Neuron (in vitro differentiated cells): ENCODE measurements around the gene HORMAD1.
"Not testable (repeated sequence)": the region's sequence is repeated elsewhere in the genome, so short reads cannot be mapped to it uniquely, and the experiment has no call there.

Source experiments
- H2AFZ ChIP-seq: one replicate; pipeline ENCODE4 v1.6.1; 2013; ENCODE audit warnings: low read depth, mild to moderate bottlenecking, inconsistent platforms, low read length, moderate library complexity
- H3K27me3 ChIP-seq: one replicate; pipeline ENCODE4 v1.6.1; 2013; ENCODE audit warnings: low read length; ENCODE audit not compliant: insufficient read depth
- H3K36me3 ChIP-seq: one replicate; pipeline ENCODE4 v1.6.1; 2013; ENCODE audit warnings: low read length; ENCODE audit not compliant: insufficient read depth
- H3K4me1 ChIP-seq: one replicate; pipeline ENCODE4 v1.6.1; 2013; ENCODE audit warnings: low read length; ENCODE audit not compliant: insufficient read depth
- H3K4me3 ChIP-seq: 2 replicates; pipeline ENCODE4 v1.5.1; 2013; ENCODE audit warnings: mild to moderate bottlenecking, low read length, moderate library complexity
- H3K9me3 ChIP-seq: one replicate; pipeline ENCODE4 v1.6.1; 2013; ENCODE audit warnings: low read length

The HORMAD1 gene

GRCh38 chr1:150730130-150730721 lies 9.5 kb upstream of the HORMAD1 start:
- Histone ChIP-seq H3K9me3 (no peaks in the 10 kb centered on the region), H3K4me3 (no peak overlapping the region), H3K4me1 (no peaks in the 10 kb centered on the region), H2AFZ (no peak overlapping the region), H3K27me3 (no peaks in the 10 kb centered on the region), H3K36me3 (no peaks in the 10 kb centered on the region)

- no peaks in the 10 kb centered on the region for H3K9me3 ChIP-seq
- H3K4me3 ChIP-seq = no peak overlapping the region
- no peaks in the 10 kb centered on the region for H3K36me3 ChIP-seq
- no peak overlapping the region for H2AFZ ChIP-seq
- no peaks in the 10 kb centered on the region for H3K4me1 ChIP-seq
- H3K27me3 ChIP-seq = no peaks in the 10 kb centered on the region
Measured at GRCh38 chr1:150724336-150724735, 3.6 kb upstream of the HORMAD1 start.

GRCh38 chr1:150720098-150720497 lies 597 bp downstream of the HORMAD1 start:
- Histone ChIP-seq H3K27me3 (no peaks in the 10 kb centered on the region), H2AFZ (no peak overlapping the region), H3K4me3 (no peak overlapping the region), H3K9me3 (no peaks in the 10 kb centered on the region), H3K36me3 (no peaks in the 10 kb centered on the region), H3K4me1 (no peaks in the 10 kb centered on the region)

- Histone ChIP-seq H3K9me3 (no peaks in the 10 kb centered on the region), H2AFZ (no peak overlapping the region)
Measured at GRCh38 chr1:150718225-150718891, 2.3 kb downstream of the HORMAD1 start.

GRCh38 chr1:150709031-150709430 lies 11.7 kb downstream of the HORMAD1 start:
- H3K36me3 ChIP-seq, H2AFZ ChIP-seq, H3K4me3 ChIP-seq, H3K4me1 ChIP-seq, H3K27me3 ChIP-seq, H3K9me3 ChIP-seq: not testable (repeated sequence)

More at GRCh38 chr1:150718225-150718891, 2.3 kb downstream of the HORMAD1 start:
- Histone ChIP-seq H3K4me3 (no peak overlapping the region), H3K4me1 (no peaks in the 10 kb centered on the region), H3K27me3 (no peaks in the 10 kb centered on the region), H3K36me3 (no peaks in the 10 kb centered on the region)

GRCh38 chr1:150708595-150708994 lies 12.1 kb downstream of the HORMAD1 start:
- H2AFZ ChIP-seq = no peak overlapping the region
- H3K36me3 ChIP-seq = no peaks in the 10 kb centered on the region
- no peaks in the 10 kb centered on the region for H3K27me3 ChIP-seq
- no peaks in the 10 kb centered on the region for H3K9me3 ChIP-seq
- no peaks in the 10 kb centered on the region for H3K4me1 ChIP-seq
- H3K4me3 ChIP-seq = no peak overlapping the region

- Histone ChIP-seq H3K4me1 (no peaks in the 10 kb centered on the region), H3K9me3 (no peaks in the 10 kb centered on the region), H2AFZ (no peak overlapping the region), H3K36me3 (no peaks in the 10 kb centered on the region), H3K4me3 (no peak overlapping the region), H3K27me3 (no peaks in the 10 kb centered on the region)
Measured at GRCh38 chr1:150706091-150706490, 14.6 kb downstream of the HORMAD1 start.

GRCh38 chr1:150703427-150703826 lies 17.3 kb downstream of the HORMAD1 start:
- no peak overlapping the region for H2AFZ ChIP-seq
- no peaks in the 10 kb centered on the region for H3K36me3 ChIP-seq
- H3K9me3 ChIP-seq = no peaks in the 10 kb centered on the region
- peaks cover 2% of the 10 kb centered on the region for H3K27me3 ChIP-seq
- no peak overlapping the region for H3K4me3 ChIP-seq
- H3K4me1 ChIP-seq = no peaks in the 10 kb centered on the region

GRCh38 chr1:150696995-150697927 lies 23.4 kb downstream of the HORMAD1 start, which contains the start of gene GOLPH3L:
Gene GOLPH3L (minus strand): TSS chr1:150697154. CDS start chr1:150694838, 2,316 bp downstream.
- Histone ChIP-seq H3K9me3 (no peaks in the 10 kb centered on the region), H3K36me3 (peaks cover 20% of the 10 kb centered on the region), H3K4me3 (peak within 1 kb of the TSS; percentile 96)

GRCh38 chr1:150696590-150696989 lies 24.1 kb downstream of the HORMAD1 start:
- Histone ChIP-seq H3K9me3 (no peaks in the 10 kb centered on the region), H3K36me3 (peaks cover 22% of the 10 kb centered on the region), H3K4me1 (peaks cover 11% of the 10 kb centered on the region), H2AFZ (no peak overlapping the region), H3K27me3 (peaks cover 2% of the 10 kb centered on the region), H3K4me3 (peak overlapping the region; percentile 96)

More at GRCh38 chr1:150696995-150697927, 23.4 kb downstream of the HORMAD1 start, which contains the start of gene GOLPH3L:
- H2AFZ ChIP-seq = peak within 1 kb of the TSS; percentile 88
- peaks cover 11% of the 10 kb centered on the region for H3K4me1 ChIP-seq
- peaks cover 2% of the 10 kb centered on the region for H3K27me3 ChIP-seq

- Histone ChIP-seq H3K4me3 (peak overlapping the region; percentile 96), H2AFZ (no peak overlapping the region), H3K9me3 (no peaks in the 10 kb centered on the region)
Measured at GRCh38 chr1:150696162-150696561, 24.5 kb downstream of the HORMAD1 start.

GRCh38 chr1:150695561-150695960 lies 25.1 kb downstream of the HORMAD1 start:
- no peaks in the 10 kb centered on the region for H3K9me3 ChIP-seq
- H3K36me3 ChIP-seq = peaks cover 28% of the 10 kb centered on the region
- peak overlapping the region; percentile 18 for H3K4me3 ChIP-seq
- peaks cover 2% of the 10 kb centered on the region for H3K27me3 ChIP-seq
- H3K4me1 ChIP-seq = peaks cover 11% of the 10 kb centered on the region
- no peak overlapping the region for H2AFZ ChIP-seq

More at GRCh38 chr1:150696162-150696561, 24.5 kb downstream of the HORMAD1 start:
- peaks cover 26% of the 10 kb centered on the region for H3K36me3 ChIP-seq
- peaks cover 11% of the 10 kb centered on the region for H3K4me1 ChIP-seq
- peaks cover 2% of the 10 kb centered on the region for H3K27me3 ChIP-seq

- peaks cover 39% of the 10 kb centered on the region for H3K36me3 ChIP-seq
Measured at GRCh38 chr1:150692720-150693119, 28.0 kb downstream of the HORMAD1 start.

More at GRCh38 chr1:150692720-150693119, 28.0 kb downstream of the HORMAD1 start:
- peaks cover 11% of the 10 kb centered on the region for H3K4me1 ChIP-seq
- H3K4me3 ChIP-seq = no peak overlapping the region
- H3K9me3 ChIP-seq = no peaks in the 10 kb centered on the region
- no peak overlapping the region for H2AFZ ChIP-seq
- no peaks in the 10 kb centered on the region for H3K27me3 ChIP-seq
